ENCODE measurements around the gene TCP1.

Gene TCP1

DNA sequence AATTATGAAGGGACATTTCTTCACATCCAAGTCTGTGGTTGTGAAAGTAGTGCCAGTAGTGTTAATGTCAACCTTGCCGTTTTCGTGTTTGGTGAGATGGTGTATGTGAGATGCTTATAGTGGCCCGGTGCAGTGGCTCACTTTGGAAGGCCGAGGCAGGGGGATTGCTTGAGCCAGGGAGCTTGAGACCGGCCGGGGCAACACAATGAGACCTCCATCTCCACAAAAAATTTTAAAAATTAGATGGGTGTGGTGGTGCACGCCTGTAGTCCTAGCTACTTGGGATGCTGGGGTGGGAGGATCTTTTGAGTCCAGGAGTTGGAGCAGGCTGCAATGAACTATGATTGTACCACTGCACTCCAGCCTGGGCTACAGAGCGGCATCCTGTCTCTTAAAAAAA, 48.1 kb upstream of the TCP1 start (continued):
- TF ChIP-seq, protein P1, sequence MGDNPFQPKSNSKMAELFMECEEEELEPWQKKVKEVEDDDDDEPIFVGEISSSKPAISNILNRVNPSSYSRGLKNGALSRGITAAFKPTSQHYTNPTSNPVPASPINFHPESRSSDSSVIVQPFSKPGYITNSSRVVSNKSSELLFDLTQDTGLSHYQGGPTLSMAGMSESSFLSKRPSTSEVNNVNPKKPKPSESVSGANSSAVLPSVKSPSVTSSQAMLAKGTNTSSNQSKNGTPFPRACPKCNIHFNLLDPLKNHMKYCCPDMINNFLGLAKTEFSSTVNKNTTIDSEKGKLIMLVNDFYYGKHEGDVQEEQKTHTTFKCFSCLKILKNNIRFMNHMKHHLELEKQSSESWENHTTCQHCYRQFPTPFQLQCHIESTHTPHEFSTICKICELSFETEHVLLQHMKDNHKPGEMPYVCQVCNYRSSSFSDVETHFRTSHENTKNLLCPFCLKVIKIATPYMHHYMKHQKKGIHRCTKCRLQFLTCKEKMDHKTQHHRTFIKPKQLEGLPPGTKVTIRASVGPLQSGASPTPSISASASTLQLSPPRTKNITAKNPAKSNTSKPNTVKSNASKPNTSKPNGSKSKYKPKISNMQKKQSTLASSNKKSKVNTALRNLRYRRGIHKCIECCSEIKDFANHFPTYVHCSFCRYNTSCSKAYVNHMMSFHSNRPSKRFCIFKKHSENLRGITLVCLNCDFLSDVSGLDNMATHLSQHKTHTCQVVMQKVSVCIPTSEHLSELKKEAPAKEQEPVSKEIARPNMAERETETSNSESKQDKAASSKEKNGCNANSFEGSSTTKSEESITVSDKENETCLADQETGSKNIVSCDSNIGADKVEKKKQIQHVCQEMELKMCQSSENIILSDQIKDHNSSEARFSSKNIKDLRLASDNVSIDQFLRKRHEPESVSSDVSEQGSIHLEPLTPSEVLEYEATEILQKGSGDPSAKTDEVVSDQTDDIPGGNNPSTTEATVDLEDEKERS (tag by site-specific recombination; IDR thresholded peaks at IDR 0.05) = no peak
- TF ChIP-seq ZNF521 (tag by site-specific recombination; IDR thresholded peaks at IDR 0.05) = no peak
- TF ChIP-seq GLIS1 (tag by site-specific recombination; IDR thresholded peaks at IDR 0.05) = no peak
- no peak for TF ChIP-seq ZNF596 (tag by site-specific recombination; IDR thresholded peaks at IDR 0.05)
- TF ChIP-seq ZNF549 (tag by site-specific recombination; IDR thresholded peaks at IDR 0.05) = no peak
- TF ChIP-seq ZNF426 (tag by site-specific recombination; IDR thresholded peaks at IDR 0.05) = no peak
- no peak for TF ChIP-seq SALL2 (tag by site-specific recombination; IDR thresholded peaks at IDR 0.05; ENCODE audit: borderline replicate concordance)

DNA sequence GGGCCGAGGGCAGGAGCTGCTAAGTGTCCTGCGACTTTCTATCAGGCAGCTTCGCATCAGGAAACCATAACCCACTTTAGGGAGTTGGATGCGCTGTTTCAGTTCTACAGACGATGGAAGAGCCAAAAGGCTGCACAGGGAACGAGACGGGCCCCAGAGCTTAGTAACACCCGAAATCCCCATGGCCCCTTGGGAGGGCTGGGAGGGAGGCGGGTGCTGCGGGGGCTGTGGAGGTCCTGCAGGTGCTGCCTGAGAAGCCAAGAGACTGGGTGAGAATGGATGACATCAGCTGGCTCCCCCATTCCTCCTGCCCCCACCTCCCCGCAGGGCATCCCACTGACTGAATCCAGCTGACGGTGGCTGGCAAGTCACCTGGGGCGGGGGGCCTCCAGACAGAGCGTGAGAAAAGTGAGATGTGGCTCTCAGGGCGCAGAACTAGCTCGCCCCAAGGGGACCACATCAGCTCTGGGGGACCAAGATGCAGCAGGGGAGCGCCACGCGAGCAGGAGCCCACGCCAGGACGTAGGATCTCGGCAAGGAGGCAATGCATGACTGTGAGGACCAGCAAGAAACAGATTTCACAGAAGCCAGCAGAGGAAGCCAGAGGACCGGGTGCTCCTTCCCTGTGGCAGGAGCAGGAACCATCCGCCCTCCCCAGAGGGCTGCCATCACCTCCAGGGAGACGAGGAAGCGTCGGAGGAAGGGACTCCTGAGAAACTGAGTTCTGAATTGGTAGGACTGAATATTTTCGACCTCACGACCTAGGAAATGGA, 47.5 kb upstream of the TCP1 start:
- POLR2A ChIA-PET = no interaction called here

More for the DNA sequence above, 47.5 kb upstream of the TCP1 start:
- Histone ChIP-seq H3K27ac (ENCODE audit: extremely low read depth, low read depth, low read length) (no peak overlapping the region), H3K9me3 (ENCODE audit: control insufficient read depth, insufficient read depth, low read depth, low read length) (no peaks in the 10 kb centered on the region), H3K4me3 (ENCODE audit: low read depth, low read length) (no peak overlapping the region), H3K36me3 (ENCODE audit: control insufficient read depth in 2 of 2, insufficient read depth in 1 of 2, low read length in 2 of 2) (no peaks in the 10 kb centered on the region), H3K4me1 (ENCODE audit: control insufficient read depth, insufficient read depth, low read length) (no peaks in the 10 kb centered on the region)
- TF ChIP-seq EGR2 (tag by site-specific recombination; IDR thresholded peaks at IDR 0.05; ENCODE audit: low read depth) (no peak), ZNF155 (tag by site-specific recombination; IDR thresholded peaks at IDR 0.05) (no peak), ZNF555 (tag by site-specific recombination; conservative IDR thresholded peaks at IDR 0.05) (no peak), ZNF423 (tag by site-specific recombination; IDR thresholded peaks at IDR 0.05) (no peak), ZNF548 (tag by site-specific recombination; IDR thresholded peaks at IDR 0.05) (no peak), GLIS2 (tag by site-specific recombination; IDR thresholded peaks at IDR 0.05) (no peak), ZNF701 (tag by site-specific recombination; IDR thresholded peaks at IDR 0.05) (no peak), ZNF394 (tag by site-specific recombination; IDR thresholded peaks at IDR 0.05; ENCODE audit: borderline replicate concordance) (no peak), ZNF214 (tag by site-specific recombination; IDR thresholded peaks at IDR 0.05; ENCODE audit: borderline replicate concordance) (no peak), ZNF146 (tag by site-specific recombination; IDR thresholded peaks at IDR 0.05) (no peak), ZNF670 (tag by site-specific recombination; IDR thresholded peaks at IDR 0.05; ENCODE audit: low read depth) (no peak), ZNF48 (tag by site-specific recombination; IDR thresholded peaks at IDR 0.05) (no peak), KLF9 (tag by site-specific recombination; IDR thresholded peaks at IDR 0.05; ENCODE audit: low read depth) (no peak), SALL2 (tag by site-specific recombination; IDR thresholded peaks at IDR 0.05; ENCODE audit: borderline replicate concordance) (no peak), ZNF600 (tag by site-specific recombination; IDR thresholded peaks at IDR 0.05) (no peak), ZNF311 (tag by site-specific recombination; IDR thresholded peaks at IDR 0.05; ENCODE audit: borderline replicate concordance) (no peak), ZNF23 (tag by site-specific recombination; IDR thresholded peaks at IDR 0.05; ENCODE audit: borderline replicate concordance) (no peak)
- TF ChIP-seq, protein P2, sequence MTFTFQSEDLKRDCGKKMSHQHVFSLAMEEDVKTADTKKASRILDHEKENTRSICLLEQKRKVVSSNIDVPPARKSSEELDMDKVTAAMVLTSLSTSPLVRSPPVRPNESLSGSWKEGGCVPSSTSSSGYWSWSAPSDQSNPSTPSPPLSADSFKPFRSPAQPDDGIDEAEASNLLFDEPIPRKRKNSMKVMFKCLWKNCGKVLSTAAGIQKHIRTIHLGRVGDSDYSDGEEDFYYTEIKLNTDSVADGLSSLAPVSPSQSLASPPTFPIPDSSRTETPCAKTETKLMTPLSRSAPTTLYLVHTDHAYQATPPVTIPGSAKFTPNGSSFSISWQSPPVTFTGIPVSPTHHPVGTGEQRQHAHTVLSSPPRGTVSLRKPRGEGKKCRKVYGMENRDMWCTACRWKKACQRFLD (tag by site-specific recombination; IDR thresholded peaks at IDR 0.05) = no peak
- TF ChIP-seq, protein P3, sequence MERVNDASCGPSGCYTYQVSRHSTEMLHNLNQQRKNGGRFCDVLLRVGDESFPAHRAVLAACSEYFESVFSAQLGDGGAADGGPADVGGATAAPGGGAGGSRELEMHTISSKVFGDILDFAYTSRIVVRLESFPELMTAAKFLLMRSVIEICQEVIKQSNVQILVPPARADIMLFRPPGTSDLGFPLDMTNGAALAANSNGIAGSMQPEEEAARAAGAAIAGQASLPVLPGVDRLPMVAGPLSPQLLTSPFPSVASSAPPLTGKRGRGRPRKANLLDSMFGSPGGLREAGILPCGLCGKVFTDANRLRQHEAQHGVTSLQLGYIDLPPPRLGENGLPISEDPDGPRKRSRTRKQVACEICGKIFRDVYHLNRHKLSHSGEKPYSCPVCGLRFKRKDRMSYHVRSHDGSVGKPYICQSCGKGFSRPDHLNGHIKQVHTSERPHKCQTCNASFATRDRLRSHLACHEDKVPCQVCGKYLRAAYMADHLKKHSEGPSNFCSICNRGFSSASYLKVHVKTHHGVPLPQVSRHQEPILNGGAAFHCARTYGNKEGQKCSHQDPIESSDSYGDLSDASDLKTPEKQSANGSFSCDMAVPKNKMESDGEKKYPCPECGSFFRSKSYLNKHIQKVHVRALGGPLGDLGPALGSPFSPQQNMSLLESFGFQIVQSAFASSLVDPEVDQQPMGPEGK (tag by site-specific recombination; IDR thresholded peaks at IDR 0.05) = no peak
- TF ChIP-seq, protein P4, sequence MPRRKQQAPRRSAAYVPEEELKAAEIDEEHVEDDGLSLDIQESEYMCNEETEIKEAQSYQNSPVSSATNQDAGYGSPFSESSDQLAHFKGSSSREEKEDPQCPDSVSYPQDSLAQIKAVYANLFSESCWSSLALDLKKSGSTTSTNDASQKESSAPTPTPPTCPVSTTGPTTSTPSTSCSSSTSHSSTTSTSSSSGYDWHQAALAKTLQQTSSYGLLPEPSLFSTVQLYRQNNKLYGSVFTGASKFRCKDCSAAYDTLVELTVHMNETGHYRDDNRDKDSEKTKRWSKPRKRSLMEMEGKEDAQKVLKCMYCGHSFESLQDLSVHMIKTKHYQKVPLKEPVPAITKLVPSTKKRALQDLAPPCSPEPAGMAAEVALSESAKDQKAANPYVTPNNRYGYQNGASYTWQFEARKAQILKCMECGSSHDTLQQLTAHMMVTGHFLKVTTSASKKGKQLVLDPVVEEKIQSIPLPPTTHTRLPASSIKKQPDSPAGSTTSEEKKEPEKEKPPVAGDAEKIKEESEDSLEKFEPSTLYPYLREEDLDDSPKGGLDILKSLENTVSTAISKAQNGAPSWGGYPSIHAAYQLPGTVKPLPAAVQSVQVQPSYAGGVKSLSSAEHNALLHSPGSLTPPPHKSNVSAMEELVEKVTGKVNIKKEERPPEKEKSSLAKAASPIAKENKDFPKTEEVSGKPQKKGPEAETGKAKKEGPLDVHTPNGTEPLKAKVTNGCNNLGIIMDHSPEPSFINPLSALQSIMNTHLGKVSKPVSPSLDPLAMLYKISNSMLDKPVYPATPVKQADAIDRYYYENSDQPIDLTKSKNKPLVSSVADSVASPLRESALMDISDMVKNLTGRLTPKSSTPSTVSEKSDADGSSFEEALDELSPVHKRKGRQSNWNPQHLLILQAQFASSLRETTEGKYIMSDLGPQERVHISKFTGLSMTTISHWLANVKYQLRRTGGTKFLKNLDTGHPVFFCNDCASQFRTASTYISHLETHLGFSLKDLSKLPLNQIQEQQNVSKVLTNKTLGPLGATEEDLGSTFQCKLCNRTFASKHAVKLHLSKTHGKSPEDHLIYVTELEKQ (tag by site-specific recombination; IDR thresholded peaks at IDR 0.05; ENCODE audit: borderline replicate concordance) = no peak
- CTCF ChIA-PET = interaction anchor here (0.9 to 1.4 kb wide), 3 partner anchors 27 to 265 kb away, joined by 3 read pairs; no protein-coding TSS in a partner anchor
